GM21786 (cell line): ENCODE data around the gene GPBAR1.
A peak's percentile ranks its signal among the peaks of the same experiment; 100 is the strongest.
"Not testable (repeated sequence)": the region's sequence is repeated elsewhere in the genome, so short reads cannot be mapped to it uniquely, and the experiment has no call there.

ENCODE experiments used
- ATAC-seq: cut with Tn5 transposase; IDR thresholded peaks from one replicate; pipeline ENCODE4 v1.9.1; 2021; ENCODE audit not compliant: unreplicated experiment

GPBAR1 gene

GRCh38 chr2:218266316-218266979, 5.6 kb downstream of the GPBAR1 start:
- ATAC-seq = no peak

GRCh38 chr2:218267259-218267658, 6.4 kb downstream of the GPBAR1 start:
- no peak for ATAC-seq

- ATAC-seq = peak; percentile 89
Measured at GRCh38 chr2:218269900-218270720, 9.3 kb downstream of the GPBAR1 start, which contains the start of the genes AAMP and PNKD. Gene AAMP, minus strand, starts transcription at chr2:218270137. Its CDS starts 51 bp downstream, at chr2:218270086. Gene PNKD, plus strand, starts transcription at chr2:218270519. Its CDS starts 17 bp downstream, at chr2:218270536.

- no peak for ATAC-seq
Measured at GRCh38 chr2:218270721-218271486, 10.1 kb downstream of the GPBAR1 start.

- no peak for ATAC-seq
Measured at GRCh38 chr2:218271487-218271797, 10.6 kb downstream of the GPBAR1 start.

- ATAC-seq = no peak
Measured at GRCh38 chr2:218271865-218272530, 11.2 kb downstream of the GPBAR1 start.

- peak; percentile 32 for ATAC-seq
Measured at GRCh38 chr2:218272531-218273212, 11.9 kb downstream of the GPBAR1 start.

GRCh38 chr2:218273214-218273907, 12.5 kb downstream of the GPBAR1 start:
- not testable (repeated sequence) for ATAC-seq

- no peak for ATAC-seq
Measured at GRCh38 chr2:218273908-218274249, 13.1 kb downstream of the GPBAR1 start.

- ATAC-seq = no peak
Measured at GRCh38 chr2:218274586-218274985, 13.8 kb downstream of the GPBAR1 start.

- no peak for ATAC-seq
Measured at GRCh38 chr2:218275371-218276072, 14.7 kb downstream of the GPBAR1 start.

- no peak for ATAC-seq
Measured at GRCh38 chr2:218276986-218277755, 16.4 kb downstream of the GPBAR1 start.

GRCh38 chr2:218277921-218278320, 17.1 kb downstream of the GPBAR1 start:
- ATAC-seq = no peak

- no peak for ATAC-seq
Measured at GRCh38 chr2:218278531-218279360, 17.9 kb downstream of the GPBAR1 start.

GRCh38 chr2:218280260-218280870, 19.6 kb downstream of the GPBAR1 start:
- ATAC-seq = no peak

- no peak for ATAC-seq
Measured at GRCh38 chr2:218281449-218281848, 20.6 kb downstream of the GPBAR1 start.
